Stimulated activated CD4-positive, alpha-beta T cell treated with anti-CD3 and anti-CD28 coated beads, Interleukin-15, amount 100 ng/mL, for 1 hour (primary cell): ENCODE data around the gene NR1H2.
"Not testable (repeated sequence)": the region's sequence is repeated elsewhere in the genome, so short reads cannot be mapped to it uniquely, and the experiment has no call there.

Source experiments
- DNase-seq, 2 donors: peaks; one replicate each; pipeline ENCODE4 v3.0.0-alpha.2; 2020; ENCODE audit warnings: low read depth in 1 of 2, low spot score in 1 of 2

Gene NR1H2

GRCh38 chr19:50377517-50377916 lies 1.3 kb downstream of the NR1H2 start:
- no peak for DNase-seq

GRCh38 chr19:50378169-50378862 lies 2.1 kb downstream of the NR1H2 start:
- no peak for DNase-seq

- DNase-seq = no peak
Measured at GRCh38 chr19:50378863-50379236, 2.6 kb downstream of the NR1H2 start.

DNA sequence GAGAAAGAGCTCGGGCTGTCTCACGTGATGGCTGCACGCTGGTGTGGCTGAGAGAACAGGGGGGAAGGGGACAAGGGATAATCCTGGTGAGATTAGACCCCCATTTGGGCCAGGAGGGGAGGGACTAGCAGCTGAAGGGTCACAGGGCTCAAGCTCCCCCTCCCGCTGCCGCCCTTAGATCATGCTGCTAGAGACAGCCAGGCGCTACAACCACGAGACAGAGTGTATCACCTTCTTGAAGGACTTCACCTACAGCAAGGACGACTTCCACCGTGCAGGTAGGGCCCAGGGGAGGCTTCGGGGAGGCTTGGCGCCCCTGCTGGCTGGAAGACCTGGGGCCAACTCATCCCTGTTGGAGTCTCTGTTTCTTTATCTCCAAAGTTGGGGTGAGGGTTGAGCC lies 3.3 kb downstream of the NR1H2 start:
- no peak for DNase-seq

DNA sequence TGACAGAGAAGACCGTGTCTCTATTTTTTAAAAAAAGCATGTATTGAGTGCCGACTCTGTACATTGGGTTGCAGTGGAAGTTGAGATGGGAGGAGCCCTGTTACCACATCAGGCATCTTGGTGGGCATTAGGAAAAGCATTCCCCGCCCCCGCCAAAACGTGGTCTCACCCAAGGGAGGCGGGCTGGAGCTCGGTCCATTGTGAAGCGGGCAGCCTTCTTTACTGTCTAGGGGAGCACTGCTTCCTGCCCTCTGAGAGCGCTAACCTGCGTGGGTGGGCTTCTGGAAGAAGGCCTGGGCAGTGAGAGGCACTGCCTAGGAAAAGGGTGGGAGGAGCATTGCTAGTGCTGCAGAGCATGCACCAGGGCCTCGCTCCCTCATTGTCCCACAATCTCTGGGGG lies 3.9 kb downstream of the NR1H2 start:
- DNase-seq = no peak

- no peak for DNase-seq
Measured at GRCh38 chr19:50380751-50381151, 4.5 kb downstream of the NR1H2 start.

DNA sequence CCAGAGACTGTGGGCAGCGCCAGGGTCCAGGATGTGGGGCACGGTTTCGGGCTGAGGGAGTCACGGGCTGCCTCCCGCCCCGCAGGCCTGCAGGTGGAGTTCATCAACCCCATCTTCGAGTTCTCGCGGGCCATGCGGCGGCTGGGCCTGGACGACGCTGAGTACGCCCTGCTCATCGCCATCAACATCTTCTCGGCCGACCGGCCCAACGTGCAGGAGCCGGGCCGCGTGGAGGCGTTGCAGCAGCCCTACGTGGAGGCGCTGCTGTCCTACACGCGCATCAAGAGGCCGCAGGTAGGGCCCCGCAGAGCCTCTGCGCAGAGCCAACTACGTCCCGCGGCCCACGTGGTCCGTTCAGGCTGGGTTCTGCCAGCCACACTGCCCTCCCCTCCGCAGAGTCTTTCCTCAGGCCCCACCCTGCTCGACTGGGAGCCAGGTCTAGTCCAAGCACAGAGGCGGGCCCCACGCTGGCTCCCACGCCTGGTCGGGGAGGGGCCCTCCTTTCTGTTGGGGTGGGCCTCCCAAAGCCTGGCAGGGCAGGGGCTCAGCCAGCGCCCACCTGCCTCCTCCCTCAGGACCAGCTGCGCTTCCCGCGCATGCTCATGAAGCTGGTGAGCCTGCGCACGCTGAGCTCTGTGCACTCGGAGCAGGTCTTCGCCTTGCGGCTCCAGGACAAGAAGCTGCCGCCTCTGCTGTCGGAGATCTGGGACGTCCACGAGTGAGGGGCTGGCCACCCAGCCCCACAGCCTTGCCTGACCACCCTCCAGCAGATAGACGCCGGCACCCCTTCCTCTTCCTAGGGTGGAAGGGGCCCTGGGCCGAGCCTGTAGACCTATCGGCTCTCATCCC lies 5.8 kb downstream of the NR1H2 start:
- no peak for DNase-seq

- no peak for DNase-seq
Measured at GRCh38 chr19:50383001-50383851, 7.0 kb downstream of the NR1H2 start.

DNA sequence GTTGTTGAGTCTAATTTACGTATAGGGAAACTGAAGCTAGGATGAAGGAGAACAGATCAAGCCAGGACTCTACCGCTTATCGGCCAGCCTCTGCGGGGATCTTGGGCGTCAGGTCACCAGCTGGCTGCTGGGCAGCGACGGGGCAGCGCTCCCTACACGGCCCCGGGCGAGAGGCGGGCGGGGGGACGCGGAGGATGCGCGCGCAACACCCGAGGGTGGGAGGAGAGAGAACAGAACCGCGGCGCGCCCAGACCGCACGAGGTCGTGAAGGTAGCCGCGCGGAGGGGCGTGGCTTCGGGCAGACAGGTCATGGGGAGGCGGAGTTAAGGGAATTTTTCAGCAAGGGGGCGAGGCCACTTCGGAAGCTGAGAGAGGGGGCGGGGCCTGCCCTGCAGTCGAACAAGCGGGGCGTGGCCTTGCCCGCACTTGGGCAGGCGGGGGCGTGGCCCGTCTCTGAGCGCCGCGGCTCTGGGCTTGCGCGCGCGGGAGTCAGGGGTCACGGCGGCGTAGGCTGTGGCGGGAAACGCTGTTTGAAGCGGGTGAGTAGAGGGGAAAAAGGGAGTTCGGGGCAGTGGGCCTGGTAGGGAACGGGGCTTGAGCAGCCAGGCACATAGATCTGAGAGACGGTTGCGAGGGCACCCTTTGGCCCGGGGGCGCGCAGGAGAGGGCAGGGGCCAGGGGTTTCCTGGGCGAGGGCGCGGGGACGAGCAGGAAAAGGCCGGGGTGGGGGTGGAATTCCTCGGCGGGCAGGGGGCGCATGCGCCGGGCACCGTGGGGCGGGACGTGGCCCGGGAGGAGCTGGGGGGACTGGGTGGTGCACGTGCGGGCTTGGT lies 7.8 kb downstream of the NR1H2 start, which contains the start of gene POLD1:
Gene POLD1, plus strand, starts transcription at position 496 of the 833 bp plus-strand sequence. CDS start 14,505 bp downstream, outside the sequence.
- DNase-seq = peak; percentile 99

DNA sequence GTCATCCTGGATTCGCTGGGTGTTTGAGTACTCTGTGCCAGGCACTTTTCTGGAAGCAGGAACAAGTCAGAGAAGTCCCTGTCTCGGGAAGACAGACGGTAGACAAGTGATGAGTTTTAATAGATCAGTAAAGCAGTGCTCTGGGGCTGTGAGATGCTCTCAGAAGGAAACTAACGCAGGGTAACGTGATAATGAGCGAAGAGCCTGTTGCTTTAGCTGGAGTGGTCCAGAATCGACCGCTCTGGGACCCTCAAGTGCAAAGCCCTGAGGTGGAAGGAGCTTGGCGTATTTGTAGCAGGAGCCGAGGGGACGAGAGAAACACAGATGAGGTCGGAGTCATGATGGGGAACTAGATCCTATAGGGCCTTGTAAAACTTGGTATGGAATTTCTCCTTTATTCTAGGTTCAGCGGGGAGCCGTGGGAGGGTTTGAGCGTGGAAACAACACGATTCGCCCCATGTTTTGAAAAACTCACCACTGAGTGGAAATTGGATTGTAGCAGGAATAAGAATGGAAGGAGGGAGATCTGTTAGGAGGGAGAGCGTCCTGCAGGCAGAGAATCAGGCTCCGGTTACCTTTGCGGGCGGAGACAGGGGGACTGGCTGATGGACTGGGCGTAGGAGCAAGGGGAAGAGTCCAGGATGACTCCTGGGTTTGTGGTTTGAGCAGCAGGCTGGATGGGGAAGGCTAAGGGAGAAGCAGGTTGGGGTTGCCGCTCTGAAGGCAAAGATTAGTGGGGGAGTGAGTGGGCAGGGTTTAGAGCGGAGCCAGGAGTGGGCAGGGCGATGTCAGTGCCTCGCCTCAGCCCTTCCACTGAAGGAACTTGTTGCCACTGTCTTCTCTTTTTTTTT lies 8.7 kb downstream of the NR1H2 start:
- DNase-seq = no peak

DNA sequence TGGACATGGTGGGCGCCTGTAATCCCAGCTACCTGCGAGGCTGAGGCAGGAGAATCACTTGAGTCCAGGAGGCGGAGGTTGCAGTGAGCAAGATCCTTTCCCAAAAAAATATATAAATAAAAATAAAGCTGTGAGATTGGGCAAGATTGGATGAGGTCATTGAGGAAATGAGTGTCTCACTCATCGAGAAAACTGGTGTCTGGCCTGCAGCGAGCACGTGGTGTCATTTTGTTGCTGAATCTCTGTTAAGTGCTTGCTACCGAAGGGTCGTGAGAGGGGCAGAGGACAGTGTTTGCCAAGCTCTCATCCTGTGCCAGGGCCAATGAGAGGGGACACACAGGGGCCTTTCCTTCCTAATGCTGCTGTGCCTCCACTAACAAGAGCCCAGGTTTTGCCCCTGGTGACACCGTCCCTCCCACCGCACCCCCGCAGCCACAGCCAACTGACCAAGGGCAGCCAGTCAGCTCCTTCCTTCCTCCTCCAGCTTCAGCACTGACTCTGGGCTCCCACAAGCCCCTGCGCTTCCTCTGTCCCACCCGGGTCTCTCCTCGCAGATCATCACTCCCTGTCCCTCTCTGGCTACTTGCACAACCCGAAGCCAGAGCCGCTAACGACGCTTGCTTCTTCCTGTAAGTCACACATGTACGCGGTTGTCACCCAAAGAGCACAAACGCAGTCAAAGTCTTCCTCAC lies 11.1 kb downstream of the NR1H2 start:
- DNase-seq = no peak

GRCh38 chr19:50387868-50388245 lies 11.6 kb downstream of the NR1H2 start:
- DNase-seq = no peak

DNA sequence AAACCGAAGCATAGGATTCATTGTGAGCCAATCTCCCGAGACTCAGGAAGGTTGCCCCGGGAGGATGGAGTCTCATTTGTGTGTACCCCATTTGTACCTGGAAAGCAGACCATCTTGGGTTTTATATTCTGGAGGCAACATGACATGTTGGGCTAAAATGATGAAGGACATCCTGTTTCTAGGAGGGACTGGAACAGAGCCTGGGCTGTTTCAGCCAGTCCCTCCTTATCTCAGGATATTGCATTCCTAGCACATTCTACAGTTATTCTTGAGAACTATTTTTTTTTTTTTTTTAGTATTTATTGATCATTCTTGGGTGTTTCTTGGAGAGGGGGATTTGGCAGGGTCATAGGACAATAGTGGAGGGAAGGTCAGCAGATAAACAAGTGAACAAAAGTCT lies 14.0 kb downstream of the NR1H2 start:
- not testable (repeated sequence) for DNase-seq

DNA sequence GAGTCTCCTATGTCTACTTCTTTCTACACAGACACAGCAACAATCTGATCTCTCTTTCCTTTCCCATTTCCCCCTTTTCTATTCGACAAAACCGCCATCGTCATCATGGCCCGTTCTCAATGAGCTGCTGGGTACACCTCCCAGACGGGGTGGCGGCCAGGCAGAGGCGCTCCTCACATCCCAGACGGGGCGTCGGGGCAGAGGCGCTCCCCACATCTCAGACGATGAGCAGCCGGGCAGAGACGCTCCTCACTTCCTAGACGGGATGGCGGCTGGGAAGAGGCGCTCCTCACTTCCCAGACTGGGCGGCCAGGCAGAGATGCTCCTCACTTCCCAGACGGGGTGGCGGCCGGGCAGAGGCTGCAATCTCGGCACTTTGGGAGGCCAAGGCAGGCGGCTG lies 14.7 kb downstream of the NR1H2 start:
- not testable (repeated sequence) for DNase-seq

DNA sequence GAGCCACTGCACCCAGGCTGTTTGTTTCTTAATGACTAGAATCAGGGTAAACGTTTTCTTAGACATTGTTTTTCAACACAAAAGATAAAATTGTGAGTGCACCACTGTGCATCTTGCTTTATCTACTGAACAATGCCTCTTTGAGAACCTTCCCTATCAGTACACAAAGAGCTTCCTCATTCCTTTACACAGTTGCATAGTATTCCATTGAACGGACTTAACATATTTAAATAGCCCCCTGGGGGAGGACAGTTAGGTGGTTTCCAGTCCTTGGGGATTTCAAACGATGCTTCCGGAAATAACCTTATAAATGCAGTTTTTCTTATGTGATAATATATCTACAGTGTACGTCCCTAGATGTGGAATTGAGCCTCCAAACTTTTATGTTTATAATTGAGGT lies 16.5 kb downstream of the NR1H2 start:
- DNase-seq = no peak

GRCh38 chr19:50393589-50393988 lies 17.3 kb downstream of the NR1H2 start:
- no peak for DNase-seq

DNA sequence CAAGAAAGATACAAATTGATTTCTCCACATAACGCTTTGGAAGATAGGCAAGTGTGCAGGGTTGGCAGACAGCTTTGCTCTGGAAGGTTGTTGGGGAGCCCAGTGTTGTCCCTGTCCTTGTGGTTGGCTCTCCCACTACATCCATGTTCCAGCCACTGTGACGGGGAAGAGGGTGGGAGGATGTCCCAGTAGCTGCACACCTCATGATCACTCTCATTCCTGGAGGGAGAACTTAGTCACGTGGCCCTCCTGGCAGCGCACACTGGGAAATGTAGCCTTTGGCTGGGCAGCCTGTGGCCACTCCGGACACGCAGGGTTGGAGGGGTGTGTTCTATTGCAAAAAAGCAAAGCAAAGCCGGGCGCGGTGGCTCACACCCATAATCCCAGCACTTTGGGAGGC lies 17.8 kb downstream of the NR1H2 start:
- no peak for DNase-seq

- DNase-seq = no peak
Measured at GRCh38 chr19:50398675-50399367, 22.6 kb downstream of the NR1H2 start.

- DNase-seq = no peak
Measured at GRCh38 chr19:50399368-50399745, 23.1 kb downstream of the NR1H2 start.
